Effector memory CD8-positive, alpha-beta T cell (primary cell): ENCODE results near the gene TADA1.

ENCODE experiments used
- ATAC-seq: fragments of 150-1000 bp; cut with Tn5 transposase; replicated peaks from 2 replicates; pipeline ENCODE4 v1.10.0; 2021; ENCODE audit warnings: mild to moderate bottlenecking, moderate library complexity
- DNase-seq, 3 experiments: peaks; one replicate each; pipeline ENCODE4 v3.0.0; 2021
- H3K27ac Mint-ChIP-seq, 2 donors: one replicate each; pipeline ENCODE4 v1.8.0; 2022; ENCODE audit warnings: mild to moderate bottlenecking in 2 of 2, mixed read lengths in 2 of 2, moderate library complexity in 2 of 2
- H3K27me3 Mint-ChIP-seq, 2 donors: one replicate each; pipeline ENCODE4 v1.8.0; 2022; ENCODE audit warnings: mixed read lengths in 2 of 2
- H3K36me3 Mint-ChIP-seq: one replicate; pipeline ENCODE4 v1.8.0; 2022; ENCODE audit warnings: mild to moderate bottlenecking, moderate library complexity, mixed read lengths; ENCODE audit not compliant: insufficient read depth
- H3K4me1 Mint-ChIP-seq, 2 donors: one replicate each; pipeline ENCODE4 v1.8.0; 2022; ENCODE audit warnings: low read depth in 2 of 2, mixed read lengths in 2 of 2
- H3K4me3 Mint-ChIP-seq, 2 donors: one replicate each; pipeline ENCODE4 v1.8.0; 2022; ENCODE audit warnings: mild to moderate bottlenecking in 2 of 2, mixed read lengths in 2 of 2, moderate library complexity in 2 of 2
- H3K9me3 Mint-ChIP-seq, 2 donors: one replicate each; pipeline ENCODE4 v1.8.0; 2022; ENCODE audit warnings: mixed read lengths in 2 of 2

TADA1 gene

DNA sequence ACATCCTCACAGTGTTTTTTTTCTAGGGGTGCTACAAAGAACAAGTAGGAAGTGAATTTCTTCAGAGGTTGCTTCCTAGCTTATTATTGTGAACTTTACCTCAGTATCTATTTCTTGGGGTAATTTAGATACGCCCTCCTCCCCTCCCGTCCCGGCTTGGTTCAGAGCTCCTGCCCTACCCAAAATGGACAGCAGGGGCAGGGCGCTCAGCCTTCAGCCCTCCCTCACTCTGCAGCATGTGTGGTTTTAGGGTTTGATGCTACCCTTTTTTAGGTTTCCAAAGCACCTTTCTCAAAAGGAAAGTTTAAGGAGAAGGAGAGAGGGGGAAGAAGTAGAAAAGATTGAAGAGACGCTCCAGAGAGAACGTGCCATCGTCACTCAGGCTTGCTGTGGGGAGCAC lies 53.7 kb downstream of the TADA1 start:
- no peak overlapping the region for H3K4me3 Mint-ChIP-seq
- H3K27ac Mint-ChIP-seq, result no peak overlapping the region
- H3K4me1 Mint-ChIP-seq, result no peaks in the 10 kb centered on the region
- ATAC-seq, result no peak
- H3K36me3 Mint-ChIP-seq, result no peaks in the 10 kb centered on the region
- no peak for DNase-seq
- peaks cover 8% of the 10 kb centered on the region in 2 donors for H3K9me3 Mint-ChIP-seq
- no peaks in the 10 kb centered on the region for H3K27me3 Mint-ChIP-seq

- H3K27me3 Mint-ChIP-seq, result peaks cover 7 to 8% of the 10 kb centered on the region in 2 donors
- no peaks in the 10 kb centered on the region for H3K4me1 Mint-ChIP-seq
- H3K27ac Mint-ChIP-seq, result no peak overlapping the region
- ATAC-seq (no peak), DNase-seq (no peak)
- no peaks in the 10 kb centered on the region for H3K36me3 Mint-ChIP-seq
- peaks cover 8% of the 10 kb centered on the region in 2 donors for H3K9me3 Mint-ChIP-seq
- no peak overlapping the region for H3K4me3 Mint-ChIP-seq
These were observed 56.1 kb downstream of the TADA1 start for GRCh38 chr1:166819974-166820373.

DNA sequence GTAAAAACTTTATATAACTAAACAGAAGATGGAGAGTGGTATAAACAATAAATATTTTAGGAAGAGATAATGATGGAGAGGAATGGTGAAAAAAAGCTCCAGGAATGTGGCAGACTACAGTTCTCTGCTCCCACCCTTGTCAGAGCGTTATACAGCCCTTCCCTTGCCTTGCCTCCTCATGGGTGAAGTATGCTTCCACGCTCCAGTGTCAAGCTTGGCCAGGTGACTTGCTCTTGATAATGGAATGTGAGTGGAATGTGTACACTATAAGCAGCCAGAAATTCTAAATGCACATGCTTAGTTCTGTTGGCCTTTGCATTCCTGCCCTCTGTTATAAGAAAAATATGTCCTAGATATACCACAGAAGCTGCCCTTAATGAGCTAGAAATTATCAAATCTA lies 61.5 kb downstream of the TADA1 start:
- DNase-seq (no peak), ATAC-seq (no peak)
- peaks cover 0 to 4% of the 10 kb centered on the region in 2 donors for H3K9me3 Mint-ChIP-seq
- no peak overlapping the region for H3K27ac Mint-ChIP-seq
- H3K27me3 Mint-ChIP-seq, result peaks cover 31 to 44% of the 10 kb centered on the region in 2 donors
- no peaks in the 10 kb centered on the region for H3K4me1 Mint-ChIP-seq
- peaks cover 3% of the 10 kb centered on the region for H3K36me3 Mint-ChIP-seq
- H3K4me3 Mint-ChIP-seq, result no peak overlapping the region

- DNase-seq, result no peak
- no peaks in the 10 kb centered on the region for H3K4me1 Mint-ChIP-seq
- ATAC-seq, result no peak
- H3K36me3 Mint-ChIP-seq, result peaks cover 3% of the 10 kb centered on the region
- peaks cover 35 to 44% of the 10 kb centered on the region in 2 donors for H3K27me3 Mint-ChIP-seq
- H3K4me3 Mint-ChIP-seq, result no peak overlapping the region
- no peaks in the 10 kb centered on the region for H3K9me3 Mint-ChIP-seq
- no peak overlapping the region for H3K27ac Mint-ChIP-seq
These were observed 62.4 kb downstream of the TADA1 start for GRCh38 chr1:166813508-166814223.

GRCh38 chr1:166811691-166812090 lies 64.4 kb downstream of the TADA1 start:
- no peaks in the 10 kb centered on the region for H3K4me1 Mint-ChIP-seq
- H3K27me3 Mint-ChIP-seq, result peaks cover 35 to 44% of the 10 kb centered on the region in 2 donors
- DNase-seq, result no peak
- H3K36me3 Mint-ChIP-seq, result peaks cover 3% of the 10 kb centered on the region
- no peak overlapping the region for H3K27ac Mint-ChIP-seq
- no peaks in the 10 kb centered on the region for H3K9me3 Mint-ChIP-seq
- no peak for ATAC-seq
- no peak overlapping the region for H3K4me3 Mint-ChIP-seq

DNA sequence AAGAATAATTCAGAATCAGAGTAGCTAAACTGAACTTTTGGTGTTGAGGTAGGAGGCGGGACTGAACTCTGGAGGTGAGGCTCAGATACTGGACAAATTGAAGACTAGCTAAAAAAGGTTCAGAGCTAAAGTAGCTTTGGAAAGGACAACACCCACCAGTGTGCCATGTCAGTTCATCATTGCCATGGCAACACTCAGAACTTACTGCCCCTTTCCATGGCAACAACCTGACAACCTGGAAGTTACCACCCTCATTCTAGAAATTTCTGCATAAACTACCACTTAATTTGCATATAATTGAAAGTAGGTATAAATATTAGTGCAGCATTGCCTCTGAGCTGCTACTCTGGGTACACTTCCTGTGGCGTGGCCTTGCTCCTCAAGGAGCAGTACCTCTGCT lies 67.1 kb downstream of the TADA1 start:
- no peak for ATAC-seq
- H3K4me1 Mint-ChIP-seq, result no peaks in the 10 kb centered on the region
- H3K36me3 Mint-ChIP-seq, result no peaks in the 10 kb centered on the region
- no peak for DNase-seq
- no peak overlapping the region for H3K4me3 Mint-ChIP-seq
- H3K27me3 Mint-ChIP-seq, result peaks cover 33% of the 10 kb centered on the region in 2 donors
- H3K27ac Mint-ChIP-seq, result no peak overlapping the region
- no peaks in the 10 kb centered on the region for H3K9me3 Mint-ChIP-seq
